CD4-positive, alpha-beta T cell treated with Interleukin-15 for 4 hours (primary cell): Measurements from ENCODE around the gene THSD4.

Experiments
- DNase-seq: peaks from one replicate; pipeline ENCODE4 v3.0.0-alpha.2; 2020; ENCODE audit warnings: low spot score

The THSD4 gene

GRCh38 chr15:71225851-71226250, 110.6 kb downstream of the THSD4 start:
- DNase-seq: no peak

- no peak for DNase-seq
Measured at GRCh38 chr15:71226536-71227455, 111.5 kb downstream of the THSD4 start.

DNA sequence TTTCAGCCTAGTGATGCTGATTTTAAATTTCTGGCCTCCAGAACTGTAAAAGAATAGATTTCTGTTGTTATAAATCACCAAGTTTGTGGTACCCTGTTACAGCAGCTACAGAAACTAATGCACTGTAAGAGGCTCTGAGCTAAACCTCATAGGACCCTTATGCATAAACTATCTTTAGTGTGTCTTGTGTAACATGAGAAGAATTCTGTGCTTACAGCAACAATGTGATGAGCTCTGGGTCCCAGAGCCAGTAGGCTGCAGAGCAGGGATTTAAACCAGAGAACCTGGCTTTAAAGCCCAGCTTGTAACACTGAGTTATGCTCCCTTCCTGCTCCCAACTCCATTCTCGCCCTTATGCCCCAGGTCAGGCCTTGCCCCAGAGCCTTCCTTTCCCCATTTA, 113.1 kb downstream of the THSD4 start:
- no peak for DNase-seq

- DNase-seq: no peak
Measured at GRCh38 chr15:71230303-71230702, 115.0 kb downstream of the THSD4 start.

- no peak for DNase-seq
Measured at GRCh38 chr15:71231758-71232157, 116.5 kb downstream of the THSD4 start.

DNA sequence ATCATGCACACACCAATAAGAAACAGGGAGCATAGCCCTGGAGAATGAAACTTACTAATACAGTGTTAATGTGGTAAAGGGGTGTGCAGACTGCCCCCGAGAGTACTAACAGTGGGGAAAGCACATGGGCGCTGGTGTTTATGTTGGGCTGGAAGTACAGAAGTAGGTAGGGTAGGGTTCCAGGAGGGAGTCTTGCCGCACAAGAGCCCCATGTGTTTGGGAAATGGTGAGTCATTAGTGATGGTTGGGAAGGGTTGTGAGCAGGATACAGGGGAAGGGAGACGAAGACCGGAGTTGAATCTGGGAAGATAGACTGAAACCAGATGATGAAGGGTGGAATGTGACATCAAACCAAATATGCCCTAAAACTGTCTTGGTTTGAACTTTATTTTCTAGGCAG, 117.1 kb downstream of the THSD4 start:
- no peak for DNase-seq

- DNase-seq: no peak
Measured at GRCh38 chr15:71237456-71238188, 122.4 kb downstream of the THSD4 start.

DNA sequence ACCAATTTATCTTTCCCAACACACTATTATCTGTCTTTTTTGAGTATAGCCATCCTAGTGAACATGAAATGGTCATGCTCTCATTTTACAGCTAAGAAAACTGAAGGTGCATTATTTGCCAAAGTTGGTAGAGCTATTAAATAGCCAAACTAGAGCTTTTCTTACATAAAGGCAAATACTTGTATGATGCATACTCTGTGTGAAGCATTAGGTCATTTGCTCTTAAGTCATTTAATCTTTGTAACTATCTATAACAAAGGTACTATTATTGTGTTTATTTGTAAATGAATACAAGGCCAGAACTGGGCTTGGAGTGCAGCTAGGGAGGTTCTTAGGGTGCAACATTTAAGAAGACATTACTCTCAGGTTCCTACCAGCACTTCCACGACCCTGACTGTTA, 123.7 kb downstream of the THSD4 start:
- DNase-seq: no peak

DNA sequence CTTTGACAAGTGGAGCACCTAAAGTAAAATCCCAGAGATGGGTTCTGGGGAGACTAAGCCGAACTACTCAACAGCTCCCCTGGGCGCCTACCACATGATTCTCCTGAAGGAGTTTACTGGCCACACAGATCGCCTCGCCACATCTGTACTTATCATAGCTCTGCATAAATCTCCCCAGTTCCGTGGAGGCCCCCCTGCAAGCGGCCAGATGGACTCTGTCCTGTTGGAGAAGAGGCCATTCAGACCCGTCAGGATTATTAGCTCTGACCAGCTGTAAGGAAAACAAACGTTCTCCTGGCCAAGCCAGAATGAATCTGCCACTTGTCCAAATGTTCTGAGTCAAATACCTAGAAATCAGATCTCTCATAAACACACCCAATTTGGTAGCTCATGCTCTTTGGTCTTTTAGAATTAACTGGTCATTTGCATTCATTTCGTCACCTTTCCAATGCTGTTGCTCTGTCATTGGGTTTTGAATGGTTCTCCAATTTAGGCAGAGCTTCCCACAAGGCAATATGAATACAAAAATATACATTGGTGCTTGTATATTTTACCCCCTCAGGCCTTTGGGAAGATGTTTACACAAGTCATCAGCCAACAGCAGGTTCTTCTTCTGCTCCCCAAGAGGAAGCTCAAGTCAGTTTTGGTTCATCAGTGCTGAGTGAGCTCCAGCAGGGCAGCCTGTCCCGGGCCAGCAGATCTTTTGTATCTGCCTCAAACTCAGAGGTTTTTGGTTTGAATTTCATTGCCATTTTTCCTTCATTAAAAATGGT, 124.5 kb downstream of the THSD4 start:
- no peak for DNase-seq

DNA sequence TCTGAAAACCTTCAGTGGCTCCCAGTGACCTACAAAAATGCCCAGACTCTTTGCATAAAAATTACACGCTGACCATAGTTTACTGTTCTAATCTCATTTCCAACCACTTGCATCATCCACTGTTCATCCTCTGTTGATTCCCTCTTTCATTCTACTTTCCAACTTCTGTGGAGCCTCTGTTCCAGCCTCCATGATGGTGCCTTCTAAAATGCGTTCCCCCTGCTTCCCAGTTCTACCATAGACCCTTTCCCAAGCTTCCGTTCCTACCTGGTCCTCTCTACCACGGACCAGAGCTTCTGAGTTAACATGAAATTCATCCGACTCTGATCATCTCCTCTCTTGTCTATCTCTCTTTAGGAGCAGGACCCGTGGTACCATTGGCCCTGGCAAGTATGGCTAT, 127.0 kb downstream of the THSD4 start:
- DNase-seq: no peak

GRCh38 chr15:71244250-71244649, 129.0 kb downstream of the THSD4 start:
- no peak for DNase-seq

DNA sequence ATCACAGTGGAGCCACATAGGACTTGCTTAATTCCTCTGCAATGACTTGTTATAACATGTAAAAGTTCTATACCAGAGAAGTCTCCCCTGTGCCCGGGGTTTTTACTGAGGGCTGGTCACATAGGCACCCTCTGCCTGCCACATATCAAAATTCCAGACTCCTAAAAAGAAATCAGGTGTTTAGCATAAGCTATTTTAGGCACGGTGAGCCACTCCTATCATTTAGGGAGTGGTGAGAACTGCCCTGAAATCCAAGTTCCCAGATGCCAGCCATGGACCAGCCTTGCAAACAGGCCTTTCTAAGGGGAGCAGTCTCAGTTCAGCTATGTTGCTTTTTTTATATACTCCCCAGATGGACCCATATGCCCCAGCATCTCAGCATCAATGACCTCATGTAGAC, 130.3 kb downstream of the THSD4 start:
- no peak for DNase-seq

DNA sequence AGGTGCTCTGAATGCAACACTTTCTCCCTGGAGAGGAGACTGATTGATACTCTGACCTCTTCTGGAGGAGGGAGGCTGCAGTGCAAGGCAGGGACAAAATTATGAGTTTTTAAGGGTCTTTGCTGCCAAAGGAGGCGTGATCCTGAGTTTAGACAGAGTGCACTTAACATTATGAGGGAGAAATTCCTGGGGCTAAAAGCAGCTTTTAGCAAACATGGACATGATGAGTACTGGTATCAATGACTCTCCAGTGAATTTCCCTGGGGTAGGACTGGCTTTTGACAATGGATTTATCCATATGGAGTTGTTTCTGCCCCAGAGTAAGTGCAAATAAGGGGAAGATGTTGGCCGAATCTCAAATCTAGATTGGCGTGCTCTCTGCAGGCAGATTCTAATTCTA, 133.1 kb downstream of the THSD4 start:
- DNase-seq: no peak

DNA sequence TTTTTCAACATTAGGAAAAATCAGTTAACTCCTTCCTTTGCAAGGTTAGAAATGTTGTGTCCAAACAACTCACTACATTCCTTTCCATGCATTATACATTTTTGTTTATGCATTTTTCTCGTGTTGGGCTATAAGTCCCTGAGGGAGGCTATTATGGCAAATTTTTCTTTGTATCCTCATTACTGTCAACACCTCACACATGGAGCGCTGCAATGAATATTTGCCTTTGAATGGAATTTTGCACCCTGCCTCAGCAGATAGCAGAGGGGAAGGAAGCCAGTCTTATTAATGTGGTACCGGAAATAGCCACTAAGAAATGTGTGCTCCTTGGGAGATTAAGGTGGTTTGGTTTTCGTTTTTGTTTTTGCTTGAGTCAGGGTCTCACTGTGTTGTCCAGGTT, 134.7 kb downstream of the THSD4 start:
- no peak for DNase-seq

- no peak for DNase-seq
Measured at GRCh38 chr15:71250936-71251583, 135.8 kb downstream of the THSD4 start.

- no peak for DNase-seq
Measured at GRCh38 chr15:71251584-71252043, 136.3 kb downstream of the THSD4 start.

GRCh38 chr15:71252044-71252739, 136.9 kb downstream of the THSD4 start:
- DNase-seq: no peak

DNA sequence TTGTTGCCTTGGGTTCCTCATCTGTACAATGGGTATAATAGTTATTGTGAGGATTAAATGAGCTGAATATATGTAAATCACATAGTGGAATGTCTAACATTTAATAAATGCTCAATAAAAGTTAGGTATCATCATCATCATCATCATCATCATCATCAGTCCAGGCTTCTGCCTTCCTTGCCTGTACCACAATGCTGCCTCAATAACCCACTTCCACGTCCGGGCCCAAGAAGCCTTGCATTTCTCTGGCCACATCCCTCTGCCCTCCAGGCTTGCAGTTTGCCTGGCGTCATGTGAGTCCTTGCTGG, 137.4 kb downstream of the THSD4 start:
- DNase-seq: no peak

GRCh38 chr15:71254491-71254890, 139.2 kb downstream of the THSD4 start:
- DNase-seq: no peak

GRCh38 chr15:71256934-71257664, 141.8 kb downstream of the THSD4 start:
- DNase-seq: no peak

DNA sequence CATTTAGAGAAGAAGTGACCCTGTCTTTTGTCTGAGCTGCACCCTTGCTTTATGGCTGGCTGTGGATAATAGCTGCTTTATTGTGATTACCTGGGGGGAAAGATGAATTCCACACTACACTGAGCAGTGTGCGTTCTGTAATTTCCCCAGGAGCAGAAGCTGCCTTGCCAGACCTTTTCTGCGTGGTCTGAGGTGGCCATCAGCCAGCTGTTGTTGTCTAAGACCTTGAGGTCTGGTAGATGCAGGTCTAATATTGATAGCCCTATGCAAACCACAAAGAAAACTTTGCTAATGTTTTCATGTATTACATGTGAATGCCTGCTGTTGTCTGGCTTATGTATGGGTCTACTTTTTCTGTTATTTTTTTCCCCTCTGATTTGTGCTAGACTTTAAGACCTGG, 144.6 kb downstream of the THSD4 start:
- no peak for DNase-seq
